BE2C (cell line): ENCODE measurements around the gene IKZF1.

Experiments used
- DNase-seq: peaks from one replicate; pipeline ENCODE4 v3.0.0-alpha.2; 2020
- H3K27me3 ChIP-seq: fragments of 250-450 bp; sonication (Bioruptor Pico); 2 replicates; pipeline ENCODE4 v1.5.1; 2020; ENCODE audit warnings: mild to moderate bottlenecking
- H3K36me3 ChIP-seq: fragments of 250-450 bp; sonication (Bioruptor Pico); 2 replicates; pipeline ENCODE4 v1.5.1; 2020; ENCODE audit warnings: mild to moderate bottlenecking
- H3K4me1 ChIP-seq: fragments of 250-450 bp; sonication (Bioruptor Pico); 2 replicates; pipeline ENCODE4 v1.5.1; 2020
- H3K4me3 ChIP-seq: 2 replicates; pipeline ENCODE4 v1.5.1; 2011; ENCODE audit warnings: low read depth, low read length
- H3K9me3 ChIP-seq: fragments of 250-450 bp; sonication (Bioruptor Pico); 2 replicates; pipeline ENCODE4 v1.5.1; 2020
- CTCF ChIP-seq: IDR thresholded peaks from 2 replicates; pipeline ENCODE4 v1.5.1; 2012; ENCODE audit warnings: mild to moderate bottlenecking, low read depth, low read length

Gene IKZF1

GRCh38 chr7:50423860-50424259 lies 119.3 kb downstream of the IKZF1 start:
- Histone ChIP-seq H3K36me3 (no peaks in the 10 kb centered on the region), H3K27me3 (no peaks in the 10 kb centered on the region), H3K9me3 (no peaks in the 10 kb centered on the region), H3K4me3 (no peak overlapping the region), H3K4me1 (peaks cover 5% of the 10 kb centered on the region; the same call in 1 of the 2 replicates)
- no peak for DNase-seq
- no peak for TF ChIP-seq CTCF

GRCh38 chr7:50425318-50425717 lies 120.8 kb downstream of the IKZF1 start:
- Histone ChIP-seq H3K36me3 (no peaks in the 10 kb centered on the region), H3K4me1 (peaks cover 5% of the 10 kb centered on the region; the same call in 1 of the 2 replicates), H3K9me3 (no peaks in the 10 kb centered on the region), H3K4me3 (no peak overlapping the region), H3K27me3 (no peaks in the 10 kb centered on the region)
- DNase-seq, result no peak
- TF ChIP-seq CTCF, result no peak

GRCh38 chr7:50426280-50427045 lies 121.9 kb downstream of the IKZF1 start:
- Histone ChIP-seq H3K4me3 (no peak overlapping the region), H3K9me3 (no peaks in the 10 kb centered on the region), H3K27me3 (no peaks in the 10 kb centered on the region), H3K36me3 (no peaks in the 10 kb centered on the region), H3K4me1 (peaks cover 5% of the 10 kb centered on the region; the same call in 1 of the 2 replicates)
- no peak for TF ChIP-seq CTCF
- no peak for DNase-seq

GRCh38 chr7:50427518-50427917 lies 123.0 kb downstream of the IKZF1 start:
- no peak for TF ChIP-seq CTCF
- Histone ChIP-seq H3K4me3 (no peak overlapping the region), H3K4me1 (peaks cover 5% of the 10 kb centered on the region; the same call in 1 of the 2 replicates), H3K9me3 (no peaks in the 10 kb centered on the region), H3K27me3 (no peaks in the 10 kb centered on the region), H3K36me3 (no peaks in the 10 kb centered on the region)
- DNase-seq, result no peak

- TF ChIP-seq CTCF, result no peak
- Histone ChIP-seq H3K9me3 (no peaks in the 10 kb centered on the region), H3K36me3 (no peaks in the 10 kb centered on the region), H3K27me3 (no peaks in the 10 kb centered on the region), H3K4me3 (no peak overlapping the region), H3K4me1 (peaks cover 5% of the 10 kb centered on the region; the same call in 1 of the 2 replicates)
- no peak for DNase-seq
Measured at GRCh38 chr7:50428911-50429310, 124.4 kb downstream of the IKZF1 start.

- no peak for DNase-seq
- no peaks in the 10 kb centered on the region for H3K27me3 ChIP-seq
- H3K4me1 ChIP-seq, result no peaks in the 10 kb centered on the region
- TF ChIP-seq CTCF, result no peak
- H3K9me3 ChIP-seq, result no peaks in the 10 kb centered on the region
- no peak overlapping the region for H3K4me3 ChIP-seq
- no peaks in the 10 kb centered on the region for H3K36me3 ChIP-seq
Measured at GRCh38 chr7:50431316-50431715, 126.8 kb downstream of the IKZF1 start.
